8988T (cell line): Measurements from ENCODE around the gene KCTD15.

Experiments
- DNase-seq: peaks from one replicate; pipeline ENCODE4 v3.0.0; 2011

Gene KCTD15

DNA sequence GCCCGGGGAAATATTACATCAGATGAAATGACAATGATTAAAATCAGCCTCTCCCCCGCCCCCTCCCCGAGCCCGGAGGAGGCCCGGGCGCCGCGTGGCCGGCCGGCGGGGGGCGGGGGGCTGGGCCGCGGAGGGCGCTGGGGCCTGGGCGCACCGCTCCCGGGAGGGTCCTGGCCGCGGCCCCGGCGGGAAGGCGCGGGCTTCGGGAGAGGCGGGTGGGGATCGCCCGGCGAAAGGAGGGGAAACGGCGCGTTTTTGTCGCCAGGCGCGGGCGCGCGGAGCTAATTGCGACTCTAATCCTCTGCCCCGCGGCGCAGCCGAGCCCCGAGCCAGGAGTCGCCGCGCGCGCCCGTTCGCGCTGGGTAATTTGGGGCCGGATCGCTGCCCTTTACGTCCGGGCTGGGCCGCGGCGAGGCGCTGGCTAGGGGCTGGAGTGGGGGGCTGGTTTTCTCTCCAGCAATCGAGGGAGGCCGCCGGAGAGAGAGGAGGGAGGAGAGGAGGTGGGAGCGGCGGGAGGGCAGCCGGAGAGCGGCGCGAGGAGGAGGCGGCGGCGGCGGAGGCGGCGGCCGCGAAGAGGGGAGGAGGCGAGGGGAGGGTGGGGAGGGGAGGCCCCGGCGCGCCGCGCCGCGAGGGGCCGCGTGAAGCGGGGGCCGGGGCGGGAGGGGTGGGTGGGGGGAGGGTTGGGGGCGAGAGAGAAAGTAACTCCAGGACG is at the start of gene KCTD15:
KCTD15 (plus strand) TSS at position 707 of the 712 bp plus-strand sequence. CDS start 3,585 bp downstream, outside the sequence.
- no peak for DNase-seq

- no peak for DNase-seq
These were observed 49.4 kb upstream of the KCTD15 start for GRCh38 chr19:33747273-33747672.

DNA sequence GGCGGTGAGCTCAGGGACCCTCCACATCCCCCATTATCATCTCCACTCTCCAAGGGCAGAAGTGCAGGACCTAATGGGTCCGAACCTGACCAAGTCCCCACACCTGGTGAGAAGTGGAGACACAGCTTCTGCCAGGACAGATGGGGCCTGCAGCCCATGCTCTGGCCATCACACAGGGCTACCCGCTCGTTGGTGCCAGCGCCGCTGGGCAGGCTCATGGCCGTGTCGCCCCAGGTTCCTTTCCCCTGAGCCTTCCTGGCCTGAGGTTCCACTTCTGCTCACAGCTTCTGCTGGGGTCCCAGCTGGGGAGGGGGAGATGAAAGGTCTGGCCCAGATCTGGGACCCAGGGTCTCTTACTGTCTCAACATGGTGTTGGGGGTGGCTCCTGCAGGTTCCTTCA is 48.4 kb upstream of the KCTD15 start:
- no peak for DNase-seq

GRCh38 chr19:33749016-33749415 is 47.7 kb upstream of the KCTD15 start:
- no peak for DNase-seq

DNA sequence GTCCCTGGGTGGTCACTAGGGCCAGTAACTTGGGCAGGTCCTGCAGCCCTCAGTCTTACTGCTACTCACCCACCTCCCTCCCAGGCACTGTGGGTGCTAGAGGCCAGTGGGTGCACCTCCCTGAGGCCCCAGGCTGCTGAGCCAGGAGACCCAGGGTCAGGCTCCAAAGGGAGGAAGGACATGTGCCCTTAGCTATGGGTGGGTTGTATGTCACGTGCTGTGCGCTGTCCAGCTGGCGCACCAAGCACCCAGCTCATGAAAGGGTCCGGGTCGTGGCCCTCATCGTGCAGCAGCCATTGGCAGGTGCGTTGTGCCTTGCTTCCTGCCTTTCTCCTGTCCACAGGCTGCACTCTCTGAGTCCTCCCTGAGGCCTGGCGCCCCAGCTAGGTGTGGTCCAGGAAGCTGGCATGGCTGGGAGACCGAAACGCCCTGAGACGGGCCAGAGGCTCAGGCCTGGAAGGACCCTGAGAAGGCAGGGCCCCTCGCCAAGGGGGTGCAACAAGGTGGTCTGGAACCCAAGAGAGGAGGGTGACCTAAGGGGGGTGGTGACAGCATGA is 47.0 kb upstream of the KCTD15 start:
- no peak for DNase-seq

GRCh38 chr19:33750587-33751435 is 45.9 kb upstream of the KCTD15 start:
- DNase-seq: no peak

DNA sequence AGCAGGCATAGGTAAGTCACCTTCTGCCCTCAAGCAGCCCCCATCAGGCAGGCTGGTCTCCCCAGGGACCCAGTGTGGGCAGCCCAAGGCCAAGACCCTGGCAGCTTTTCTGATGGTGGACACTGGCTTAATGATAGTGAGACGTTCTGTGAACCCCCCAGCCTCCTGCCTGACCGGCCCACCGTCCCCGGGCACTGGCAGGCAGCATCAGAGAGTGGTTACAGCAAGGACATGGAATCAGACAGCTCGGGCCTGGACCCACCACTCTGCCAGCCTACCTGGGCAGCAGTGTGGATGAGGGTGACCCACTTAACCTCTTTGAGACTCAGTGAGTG is 45.3 kb upstream of the KCTD15 start:
- no peak for DNase-seq

- DNase-seq: no peak
These were observed 44.5 kb upstream of the KCTD15 start for GRCh38 chr19:33752018-33752800.

- DNase-seq: no peak
These were observed 43.7 kb upstream of the KCTD15 start for GRCh38 chr19:33752945-33753344.

DNA sequence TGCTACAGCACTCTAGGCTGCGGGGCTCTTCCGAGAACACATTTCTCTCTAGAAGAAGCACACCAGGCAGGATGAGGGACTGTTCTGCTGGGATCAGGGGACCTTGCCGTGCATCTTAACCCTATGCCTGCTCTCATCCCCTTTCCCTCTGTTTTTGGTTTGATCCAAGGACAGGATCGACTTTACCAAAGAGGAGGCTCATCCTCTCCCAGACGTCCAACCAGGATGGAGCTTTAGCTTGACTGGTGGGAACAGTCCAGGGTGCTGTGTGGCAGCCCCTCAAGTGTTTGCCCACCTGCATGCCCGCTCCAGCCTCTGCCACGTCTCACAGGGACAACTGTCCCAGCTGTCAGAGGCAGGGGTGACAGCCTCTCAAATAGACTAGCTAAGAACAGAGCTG is 42.3 kb upstream of the KCTD15 start:
- DNase-seq: no peak

DNA sequence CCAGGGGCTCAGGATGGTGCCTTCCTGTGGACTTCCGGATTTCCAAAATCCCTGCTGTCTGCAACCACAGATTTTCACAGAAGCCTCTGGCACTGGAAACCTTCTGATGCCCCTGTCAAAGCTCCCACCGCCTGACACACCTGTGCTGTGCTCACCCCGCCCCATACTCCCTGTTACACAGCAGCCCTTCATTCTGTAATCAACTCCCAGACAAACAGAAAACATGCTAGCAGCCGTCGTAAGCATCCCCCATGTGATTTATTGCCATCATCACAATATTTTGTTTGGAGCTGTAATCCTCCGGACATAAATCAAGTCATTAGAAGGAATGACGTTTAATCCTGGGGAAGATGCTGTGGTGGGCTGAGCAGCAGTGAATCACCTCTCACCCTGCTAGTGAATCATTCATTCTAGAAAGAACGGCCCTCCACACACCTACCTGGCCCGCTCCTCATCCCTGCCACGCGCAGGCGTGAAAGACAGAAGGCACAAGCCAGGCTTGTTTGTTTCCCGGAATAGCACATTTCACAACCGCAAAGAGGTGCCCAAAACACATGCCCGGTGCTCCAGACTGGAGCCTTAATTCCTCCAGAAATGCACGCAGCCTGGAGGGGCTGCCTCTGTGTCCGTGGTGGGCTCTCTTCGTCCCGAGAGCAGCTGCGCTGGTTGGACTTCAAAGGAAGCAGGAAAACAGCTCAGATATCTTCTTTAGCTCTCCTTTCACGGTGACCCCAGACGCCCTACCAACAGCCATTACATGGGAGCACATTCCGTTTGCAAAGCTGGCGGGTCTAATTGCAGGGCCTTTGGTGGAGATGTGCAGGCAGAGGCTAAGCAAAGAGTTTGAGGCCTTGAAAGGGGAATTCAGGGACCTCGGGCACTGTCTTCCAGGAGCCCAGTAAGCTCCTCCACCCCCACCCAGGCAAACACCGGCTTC is 41.3 kb upstream of the KCTD15 start:
- DNase-seq: no peak

- DNase-seq: no peak
These were observed 40.5 kb upstream of the KCTD15 start for GRCh38 chr19:33756177-33756576.

- DNase-seq: no peak
These were observed 38.1 kb upstream of the KCTD15 start for GRCh38 chr19:33758541-33759013.

GRCh38 chr19:33759356-33759755 is 37.3 kb upstream of the KCTD15 start:
- DNase-seq: no peak

DNA sequence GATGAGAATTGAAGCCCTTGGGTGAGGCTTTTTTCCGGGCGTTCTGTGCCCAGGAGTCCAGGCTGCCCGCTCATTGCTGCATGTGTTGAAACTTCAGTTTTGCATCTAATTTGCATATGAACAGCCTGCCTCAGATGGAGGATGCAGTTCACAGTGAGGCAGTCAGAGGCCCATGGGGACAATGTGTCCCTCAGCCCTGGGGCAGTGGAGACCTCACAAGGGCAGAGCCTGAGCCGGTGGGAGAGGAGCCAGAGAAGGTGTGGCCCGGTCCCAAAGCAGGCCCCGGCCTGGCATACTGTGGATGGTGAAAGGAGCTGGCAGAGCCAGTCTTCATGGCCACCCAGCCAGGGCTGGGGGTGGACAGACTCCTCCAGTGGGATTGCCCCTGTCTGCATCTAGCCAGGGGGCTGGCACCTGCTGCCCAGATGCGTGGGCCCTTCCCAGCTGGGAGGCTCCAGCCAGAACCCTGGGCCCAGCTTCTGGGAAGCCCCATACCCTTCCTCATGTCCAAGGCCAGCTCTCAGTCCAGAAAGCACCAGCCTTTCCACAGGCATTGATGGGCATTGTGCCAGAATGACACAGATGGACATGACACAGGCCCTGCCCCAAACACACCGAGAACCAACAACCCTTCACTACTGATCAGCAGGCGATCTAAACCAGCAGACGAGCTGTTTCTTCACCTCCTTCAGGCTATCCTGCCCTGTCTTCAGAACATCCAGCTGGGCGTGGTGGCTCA is 32.9 kb upstream of the KCTD15 start:
- no peak for DNase-seq

DNA sequence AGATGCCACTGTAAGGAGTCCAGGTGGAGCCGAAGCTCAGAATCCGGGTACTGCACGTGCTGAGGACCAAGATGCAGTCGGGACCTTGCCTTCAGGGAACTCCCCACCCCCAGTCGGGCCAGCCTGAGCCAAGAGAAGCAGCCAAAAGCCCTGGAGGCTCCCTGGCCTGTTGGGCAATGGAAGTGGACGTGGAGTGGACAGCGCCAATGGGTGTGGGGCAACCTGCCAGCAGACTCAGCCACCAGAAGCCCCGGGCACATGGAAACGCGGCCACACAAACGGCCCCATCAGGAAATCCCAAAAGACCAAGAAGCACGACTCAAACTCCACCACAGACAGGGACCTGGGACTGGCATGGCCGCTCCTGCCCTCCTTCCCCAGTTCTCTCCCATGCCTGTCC is 30.0 kb upstream of the KCTD15 start:
- no peak for DNase-seq

GRCh38 chr19:33767898-33768413 is 28.7 kb upstream of the KCTD15 start:
- DNase-seq: no peak

GRCh38 chr19:33769208-33769607 is 27.5 kb upstream of the KCTD15 start:
- no peak for DNase-seq

DNA sequence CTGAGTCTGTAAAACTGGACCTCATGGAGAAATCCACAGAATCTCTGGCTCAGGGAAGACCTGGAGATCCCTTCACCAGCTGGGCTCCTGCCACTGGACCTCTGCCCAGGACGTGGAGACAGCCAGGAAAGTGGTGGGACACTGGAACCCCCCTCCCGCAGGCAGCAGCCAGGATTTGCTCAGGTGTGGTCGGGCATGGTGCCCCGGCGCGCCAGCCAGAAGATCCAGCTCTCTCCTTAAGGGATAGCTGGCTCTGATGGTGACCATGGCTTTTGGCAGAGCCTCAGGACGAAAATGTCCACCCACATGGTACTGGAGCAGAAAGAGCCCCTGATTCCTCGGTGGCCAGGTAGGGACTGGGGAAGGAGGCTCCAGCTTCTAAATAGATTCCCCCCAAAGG is 26.6 kb upstream of the KCTD15 start:
- no peak for DNase-seq

DNA sequence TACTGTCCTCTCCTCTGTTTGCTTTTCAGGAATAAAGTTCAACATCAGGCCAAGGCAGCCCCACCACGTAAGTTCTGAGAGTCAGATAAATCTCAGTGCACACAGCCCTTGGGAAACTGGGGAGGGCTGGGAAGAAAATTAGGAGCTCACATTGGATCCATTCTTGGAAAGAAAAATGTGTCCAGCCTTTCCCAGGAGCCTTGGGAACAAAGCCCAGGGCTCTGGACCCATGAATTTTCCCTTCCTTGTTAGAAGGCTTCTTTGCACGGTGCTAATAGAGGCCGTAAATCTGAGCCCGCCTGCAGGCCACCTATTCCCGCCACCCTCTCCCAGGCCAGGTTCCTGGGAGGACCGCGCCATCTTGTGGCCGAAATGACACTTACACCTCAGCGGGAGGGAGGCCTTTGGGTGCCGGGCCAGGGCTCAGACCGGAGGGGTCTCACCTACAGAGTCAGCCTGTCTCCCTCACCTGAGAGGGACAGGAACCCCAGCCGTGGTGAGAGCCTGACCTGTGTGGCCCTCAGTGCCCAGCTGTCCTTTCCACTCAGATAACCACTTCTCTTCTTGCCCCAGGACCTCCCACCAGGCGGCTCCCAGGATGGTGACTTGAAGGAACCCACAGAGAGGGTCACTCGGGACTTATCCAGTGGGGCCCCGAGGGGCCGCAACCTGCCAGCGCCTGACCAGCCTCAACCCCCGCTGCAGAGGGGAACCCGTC is 25.1 kb upstream of the KCTD15 start:
- DNase-seq: peak; percentile 95
